ENCODE measurements around the gene KSR1.

The KSR1 gene

DNA sequence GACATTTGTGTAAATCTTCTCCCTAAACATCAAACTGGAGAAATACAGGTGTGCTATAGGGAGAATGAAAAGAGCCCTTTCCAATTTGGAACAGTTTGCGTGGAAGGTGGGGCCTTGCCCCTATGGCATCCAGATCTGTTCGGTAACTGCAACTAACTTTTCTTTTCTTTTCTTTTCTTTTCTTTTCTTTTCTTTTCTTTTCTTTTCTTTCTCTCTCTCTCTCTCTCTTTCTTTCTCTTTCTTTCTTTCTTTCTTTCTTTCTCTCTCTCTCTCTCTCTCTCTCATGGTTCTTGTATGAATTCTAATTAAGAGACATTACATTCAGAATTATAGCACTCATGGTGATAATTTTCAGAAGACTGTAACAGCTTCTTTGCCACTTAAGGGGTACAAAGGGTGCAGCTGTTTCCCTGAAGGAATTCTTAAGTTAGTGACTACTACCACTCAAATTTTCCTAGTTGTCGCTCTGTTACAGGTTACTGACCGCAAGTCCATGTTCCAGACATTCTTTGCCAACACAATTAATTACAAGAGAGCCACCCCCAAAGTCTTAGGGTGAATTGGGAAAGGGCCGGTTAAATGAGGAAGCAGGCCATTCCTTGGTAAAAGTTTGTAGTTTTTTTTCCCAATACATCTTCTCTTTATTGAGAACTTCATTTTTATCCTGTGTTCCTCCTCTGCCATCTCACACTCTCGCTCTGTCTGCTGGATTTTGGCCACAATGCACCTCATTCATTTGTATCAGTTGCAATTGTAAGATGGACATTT is 69.8 kb downstream of the KSR1 start:
- Histone ChIP-seq H3K79me1 (ENCODE audit: low read length) (peaks cover 19% of the 10 kb centered on the region), H3K27me3 (ENCODE audit: insufficient read depth, low read length, poor library complexity) (no peaks in the 10 kb centered on the region), H3K27ac (ENCODE audit: low read depth, low read length) (no peak overlapping the region), H3K23ac (ENCODE audit: low read length) (no peak overlapping the region), H3K36me3 (ENCODE audit: control insufficient read depth, insufficient read depth, low read length) (no peaks in the 10 kb centered on the region), H3K4me3 (ENCODE audit: low read length) (no peak overlapping the region), H2BK15ac (replicated peaks; ENCODE audit: low read depth) (no peak overlapping the region), H3K9ac (ENCODE audit: low read length) (no peak overlapping the region), H2BK5ac (ENCODE audit: low read length) (no peak overlapping the region), H3K18ac (ENCODE audit: low read length) (no peak overlapping the region), H3K4ac (ENCODE audit: low read depth, low read length) (no peak overlapping the region), H4K8ac (ENCODE audit: low read depth, low read length) (no peak overlapping the region), H3K4me2 (ENCODE audit: low read length) (no peak overlapping the region), H3K79me2 (ENCODE audit: control insufficient read depth, insufficient read depth, low read length) (peaks cover 16% of the 10 kb centered on the region), H4K5ac (ENCODE audit: low read length) (no peak overlapping the region), H2AK5ac (ENCODE audit: low read length) (no peak overlapping the region), H3K56ac (ENCODE audit: low read length) (no peak overlapping the region), H3K4me1 (ENCODE audit: control insufficient read depth, low read depth, low read length) (peaks cover 14% of the 10 kb centered on the region), H2BK120ac (ENCODE audit: low read depth, low read length) (no peak overlapping the region)
- WGBS (ENCODE audit: extremely low coverage, insufficient coverage, low lambda C conversion rate), result no CpG with 5 or more reads among the region's 6 CpGs
- DNase-seq, result no peak

DNA sequence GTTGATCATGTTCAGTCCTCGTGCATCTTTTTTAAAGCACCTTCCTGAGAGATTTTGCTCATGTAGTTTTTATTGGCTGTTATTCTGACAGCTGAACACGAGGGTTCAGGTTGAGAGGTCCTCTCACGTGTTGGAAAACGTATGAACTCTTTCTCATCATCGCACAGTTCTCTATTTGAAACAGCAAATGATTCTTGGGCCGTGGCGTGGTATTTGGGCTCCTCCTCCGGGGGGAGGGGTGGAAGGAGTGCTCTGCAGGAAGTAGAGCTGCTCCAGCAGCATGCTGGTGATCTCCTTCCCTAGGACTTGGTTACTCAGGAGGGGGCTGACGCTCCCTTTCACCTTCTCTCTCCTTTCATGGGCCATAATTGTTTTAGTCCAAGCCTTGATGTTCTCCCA is 70.4 kb downstream of the KSR1 start:
- H2BK5ac ChIP-seq (ENCODE audit: low read length), result no peak overlapping the region
- peaks cover 14% of the 10 kb centered on the region for H3K4me1 ChIP-seq (ENCODE audit: control insufficient read depth, low read depth, low read length)
- no peak overlapping the region for H3K9ac ChIP-seq (ENCODE audit: low read length)
- H3K79me2 ChIP-seq (ENCODE audit: control insufficient read depth, insufficient read depth, low read length), result peaks cover 16% of the 10 kb centered on the region
- H3K23ac ChIP-seq (ENCODE audit: low read length), result no peak overlapping the region
- H3K18ac ChIP-seq (ENCODE audit: low read length), result no peak overlapping the region
- H3K4ac ChIP-seq (ENCODE audit: low read depth, low read length), result no peak overlapping the region
- H4K5ac ChIP-seq (ENCODE audit: low read length), result no peak overlapping the region
- no peaks in the 10 kb centered on the region for H3K27me3 ChIP-seq (ENCODE audit: insufficient read depth, low read length, poor library complexity)
- no peak overlapping the region for H2AK5ac ChIP-seq (ENCODE audit: low read length)
- no peaks in the 10 kb centered on the region for H3K36me3 ChIP-seq (ENCODE audit: control insufficient read depth, insufficient read depth, low read length)
- no peak overlapping the region for H3K4me2 ChIP-seq (ENCODE audit: low read length)
- no peak overlapping the region for H4K8ac ChIP-seq (ENCODE audit: low read depth, low read length)
- no peak overlapping the region for H3K4me3 ChIP-seq (ENCODE audit: low read length)
- H3K27ac ChIP-seq (ENCODE audit: low read depth, low read length), result peak overlapping the region; percentile 30
- no CpG with 5 or more reads among the region's 9 CpGs for WGBS (ENCODE audit: extremely low coverage, insufficient coverage, low lambda C conversion rate)
- H3K56ac ChIP-seq (ENCODE audit: low read length), result peak overlapping the region; percentile 37
- DNase-seq, result peak; percentile 73
- H2BK15ac ChIP-seq (replicated peaks; ENCODE audit: low read depth), result no peak overlapping the region
- H3K79me1 ChIP-seq (ENCODE audit: low read length), result peaks cover 16% of the 10 kb centered on the region
- H2BK120ac ChIP-seq (ENCODE audit: low read depth, low read length), result no peak overlapping the region

DNA sequence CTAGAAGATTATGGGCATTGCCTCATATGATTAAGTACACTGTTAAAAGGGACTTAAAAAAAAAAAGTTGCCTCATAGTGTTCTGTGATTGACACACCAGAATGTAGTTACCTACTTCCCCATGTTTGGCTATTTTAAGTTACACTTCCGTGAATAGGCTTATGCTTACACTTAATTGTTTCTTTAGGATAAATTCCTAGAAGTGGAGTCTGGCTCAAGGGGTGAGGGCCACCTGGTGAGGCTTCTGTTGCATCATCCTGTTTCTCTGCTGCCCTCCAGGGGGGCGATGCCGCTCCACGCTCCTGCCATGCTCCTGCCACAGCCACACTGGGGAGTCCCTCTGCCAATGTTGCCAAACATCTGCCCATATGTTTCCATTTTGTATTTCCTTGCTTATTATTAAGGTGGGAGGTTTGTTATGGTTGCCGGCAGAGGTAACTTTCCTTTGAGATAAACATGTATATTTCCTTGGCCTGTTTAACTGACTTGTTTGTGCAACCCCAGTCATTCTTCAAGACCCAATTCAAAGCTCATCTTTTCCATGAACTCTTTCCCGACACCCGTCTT is 73.1 kb downstream of the KSR1 start:
- H3K4me3 ChIP-seq (ENCODE audit: low read length), result no peak overlapping the region
- H3K4me2 ChIP-seq (ENCODE audit: low read length), result no peak overlapping the region
- H3K4me1 ChIP-seq (ENCODE audit: control insufficient read depth, low read depth, low read length), result peaks cover 14% of the 10 kb centered on the region
- no peak overlapping the region for H4K5ac ChIP-seq (ENCODE audit: low read length)
- H2BK15ac ChIP-seq (replicated peaks; ENCODE audit: low read depth), result no peak overlapping the region
- H2BK5ac ChIP-seq (ENCODE audit: low read length), result no peak overlapping the region
- peaks cover 24% of the 10 kb centered on the region for H3K79me1 ChIP-seq (ENCODE audit: low read length)
- H3K27me3 ChIP-seq (ENCODE audit: insufficient read depth, low read length, poor library complexity), result no peaks in the 10 kb centered on the region
- peaks cover 27% of the 10 kb centered on the region for H3K79me2 ChIP-seq (ENCODE audit: control insufficient read depth, insufficient read depth, low read length)
- H3K27ac ChIP-seq (ENCODE audit: low read depth, low read length), result no peak overlapping the region
- H3K18ac ChIP-seq (ENCODE audit: low read length), result peak overlapping the region; percentile 18
- H3K36me3 ChIP-seq (ENCODE audit: control insufficient read depth, insufficient read depth, low read length), result no peaks in the 10 kb centered on the region
- H3K56ac ChIP-seq (ENCODE audit: low read length), result no peak overlapping the region
- no peak overlapping the region for H4K8ac ChIP-seq (ENCODE audit: low read depth, low read length)
- no peak overlapping the region for H3K4ac ChIP-seq (ENCODE audit: low read depth, low read length)
- no peak overlapping the region for H2BK120ac ChIP-seq (ENCODE audit: low read depth, low read length)
- H2AK5ac ChIP-seq (ENCODE audit: low read length), result no peak overlapping the region
- no CpG with 5 or more reads among the region's 7 CpGs for WGBS (ENCODE audit: extremely low coverage, insufficient coverage, low lambda C conversion rate)
- peak overlapping the region; percentile 5 for H3K9ac ChIP-seq (ENCODE audit: low read length)
- H3K23ac ChIP-seq (ENCODE audit: low read length), result no peak overlapping the region
- no peak for DNase-seq

DNA sequence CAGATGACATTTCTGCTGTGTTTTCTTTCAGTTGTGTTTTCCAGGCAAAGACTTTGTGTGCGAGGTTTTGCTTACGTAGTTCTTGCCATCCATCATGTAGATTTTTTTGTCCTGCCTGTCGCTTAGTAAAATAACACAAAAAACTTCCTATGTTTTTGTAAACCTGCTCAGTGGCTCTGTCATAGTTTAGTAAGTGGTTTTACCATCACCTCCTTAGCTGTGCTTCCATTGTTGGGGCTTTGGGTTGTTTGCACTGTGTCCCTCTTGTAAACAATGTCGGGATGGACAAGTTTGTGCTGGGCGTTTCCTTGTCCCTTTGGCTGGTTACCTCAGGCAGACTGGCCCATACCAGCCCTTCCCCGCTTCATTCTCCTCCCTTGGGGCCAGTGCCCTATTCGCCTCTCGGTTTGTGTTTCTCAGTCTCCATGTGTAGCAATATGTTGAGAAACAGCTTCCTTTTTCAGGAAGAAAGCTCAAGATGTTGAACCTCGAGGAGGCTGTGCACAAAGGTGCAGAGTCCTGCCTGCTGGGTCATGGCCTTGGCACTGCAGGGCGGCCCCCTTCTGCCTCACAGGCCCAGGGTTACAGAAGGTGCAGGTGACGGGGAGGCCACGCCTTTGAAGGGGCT is 74.6 kb downstream of the KSR1 start:
- no peaks in the 10 kb centered on the region for H3K27me3 ChIP-seq (ENCODE audit: insufficient read depth, low read length, poor library complexity)
- no CpG with 5 or more reads among the region's 12 CpGs for WGBS (ENCODE audit: extremely low coverage, insufficient coverage, low lambda C conversion rate)
- H3K56ac ChIP-seq (ENCODE audit: low read length), result no peak overlapping the region
- H2BK120ac ChIP-seq (ENCODE audit: low read depth, low read length), result no peak overlapping the region
- H3K4me2 ChIP-seq (ENCODE audit: low read length), result no peak overlapping the region
- no peak overlapping the region for H3K23ac ChIP-seq (ENCODE audit: low read length)
- H2BK5ac ChIP-seq (ENCODE audit: low read length), result no peak overlapping the region
- DNase-seq, result no peak
- no peak overlapping the region for H3K9ac ChIP-seq (ENCODE audit: low read length)
- H3K4ac ChIP-seq (ENCODE audit: low read depth, low read length), result no peak overlapping the region
- no peak overlapping the region for H2AK5ac ChIP-seq (ENCODE audit: low read length)
- H3K36me3 ChIP-seq (ENCODE audit: control insufficient read depth, insufficient read depth, low read length), result no peaks in the 10 kb centered on the region
- H3K27ac ChIP-seq (ENCODE audit: low read depth, low read length), result no peak overlapping the region
- no peak overlapping the region for H3K4me3 ChIP-seq (ENCODE audit: low read length)
- H2BK15ac ChIP-seq (replicated peaks; ENCODE audit: low read depth), result no peak overlapping the region
- H3K18ac ChIP-seq (ENCODE audit: low read length), result no peak overlapping the region
- no peak overlapping the region for H4K5ac ChIP-seq (ENCODE audit: low read length)
- peaks cover 27% of the 10 kb centered on the region for H3K79me1 ChIP-seq (ENCODE audit: low read length)
- peaks cover 16% of the 10 kb centered on the region for H3K4me1 ChIP-seq (ENCODE audit: control insufficient read depth, low read depth, low read length)
- H4K8ac ChIP-seq (ENCODE audit: low read depth, low read length), result no peak overlapping the region
- peaks cover 25% of the 10 kb centered on the region for H3K79me2 ChIP-seq (ENCODE audit: control insufficient read depth, insufficient read depth, low read length)

DNA sequence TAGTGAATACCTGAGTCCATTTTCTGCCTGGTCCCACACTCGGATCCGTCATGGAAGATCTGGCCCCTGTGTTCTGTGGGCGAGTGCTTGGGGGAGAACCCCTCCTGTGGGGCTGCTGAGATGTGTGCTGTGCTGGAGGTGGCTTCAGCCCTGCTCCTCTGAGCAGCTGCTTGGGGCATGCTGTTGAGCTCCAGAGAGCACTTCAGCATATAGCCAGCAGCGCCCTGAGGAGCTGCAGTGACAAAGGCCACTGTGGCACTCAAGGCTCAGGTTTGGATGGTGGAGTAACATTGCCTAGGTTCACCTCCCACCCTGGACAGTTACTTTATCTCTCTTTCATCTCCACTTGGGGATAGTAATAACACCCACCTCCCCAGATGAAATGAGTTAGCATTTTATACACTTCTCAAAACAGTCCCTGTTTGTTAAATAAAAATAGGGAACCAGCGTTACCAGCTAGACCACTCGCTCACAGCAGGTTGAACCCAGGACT is 75.3 kb downstream of the KSR1 start:
- Histone ChIP-seq H3K4me3 (ENCODE audit: low read length) (no peak overlapping the region), H2BK5ac (ENCODE audit: low read length) (no peak overlapping the region), H3K23ac (ENCODE audit: low read length) (no peak overlapping the region), H4K8ac (ENCODE audit: low read depth, low read length) (no peak overlapping the region), H3K4me1 (ENCODE audit: control insufficient read depth, low read depth, low read length) (peaks cover 19% of the 10 kb centered on the region), H3K79me2 (ENCODE audit: control insufficient read depth, insufficient read depth, low read length) (peaks cover 25% of the 10 kb centered on the region), H3K27ac (ENCODE audit: low read depth, low read length) (no peak overlapping the region), H3K56ac (ENCODE audit: low read length) (no peak overlapping the region), H3K27me3 (ENCODE audit: insufficient read depth, low read length, poor library complexity) (no peaks in the 10 kb centered on the region), H3K79me1 (ENCODE audit: low read length) (peaks cover 31% of the 10 kb centered on the region), H3K4ac (ENCODE audit: low read depth, low read length) (no peak overlapping the region), H3K4me2 (ENCODE audit: low read length) (no peak overlapping the region), H4K5ac (ENCODE audit: low read length) (no peak overlapping the region), H2BK15ac (replicated peaks; ENCODE audit: low read depth) (no peak overlapping the region), H3K36me3 (ENCODE audit: control insufficient read depth, insufficient read depth, low read length) (no peaks in the 10 kb centered on the region), H3K18ac (ENCODE audit: low read length) (no peak overlapping the region), H2BK120ac (ENCODE audit: low read depth, low read length) (no peak overlapping the region), H3K9ac (ENCODE audit: low read length) (no peak overlapping the region), H2AK5ac (ENCODE audit: low read length) (no peak overlapping the region)
- WGBS (ENCODE audit: extremely low coverage, insufficient coverage, low lambda C conversion rate), result no CpG with 5 or more reads among the region's 6 CpGs
- no peak for DNase-seq
